HG03520 (cell line): ENCODE measurements around the gene SOX6.
"Not testable (repeated sequence)": the region's sequence is repeated elsewhere in the genome, so short reads cannot be mapped to it uniquely, and the experiment has no call there.

Experiments used
- ATAC-seq: cut with Tn5 transposase; IDR thresholded peaks from one replicate; pipeline ENCODE4 v1.9.1; 2021; ENCODE audit warnings: mild to moderate bottlenecking, moderate library complexity; ENCODE audit not compliant: unreplicated experiment

Gene SOX6

DNA sequence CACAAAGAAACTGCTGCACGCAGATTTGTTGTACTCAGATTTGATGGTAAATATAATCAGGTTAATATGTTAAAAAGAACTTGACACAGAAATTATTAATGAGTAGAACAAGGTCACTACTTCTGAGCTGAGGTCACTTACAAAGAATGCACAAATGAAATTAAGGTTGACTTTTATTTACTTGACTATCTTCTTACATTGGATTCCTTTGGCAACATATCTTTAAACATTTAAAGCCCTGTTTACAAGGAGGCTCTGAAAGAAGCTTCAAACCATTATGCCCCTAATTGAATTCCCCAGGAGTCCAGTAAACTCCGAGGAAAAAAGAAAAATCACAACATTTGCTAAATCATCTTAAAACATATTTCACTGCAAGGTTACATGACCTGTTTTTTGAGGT lies 245.5 kb downstream of the SOX6 start:
- ATAC-seq, result no peak

DNA sequence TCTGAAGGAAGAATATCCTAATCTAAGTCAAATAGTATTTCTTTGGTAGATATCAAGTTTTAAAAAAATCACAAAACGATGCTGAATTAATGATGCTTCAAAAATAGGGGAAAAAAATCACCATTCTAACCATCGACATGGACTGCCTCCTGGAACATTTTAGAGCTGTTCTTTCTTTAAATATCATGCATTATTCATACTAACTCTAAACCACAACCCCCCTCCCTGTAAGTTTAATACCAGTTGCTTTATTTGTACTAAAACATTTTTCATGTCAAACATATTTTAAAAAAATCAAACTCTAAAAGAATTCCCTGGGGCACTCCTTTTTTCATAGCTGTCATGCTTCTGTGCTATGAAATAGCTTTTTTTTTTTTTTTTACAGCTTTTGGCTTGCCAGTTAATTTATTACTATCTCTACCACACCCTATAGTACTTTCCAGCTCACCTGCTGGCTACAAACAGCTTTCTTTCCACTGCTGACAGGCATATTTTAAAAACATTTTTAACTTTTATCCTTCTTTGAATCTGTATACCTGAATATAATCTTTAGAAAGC lies 256.9 kb downstream of the SOX6 start:
- ATAC-seq, result no peak

DNA sequence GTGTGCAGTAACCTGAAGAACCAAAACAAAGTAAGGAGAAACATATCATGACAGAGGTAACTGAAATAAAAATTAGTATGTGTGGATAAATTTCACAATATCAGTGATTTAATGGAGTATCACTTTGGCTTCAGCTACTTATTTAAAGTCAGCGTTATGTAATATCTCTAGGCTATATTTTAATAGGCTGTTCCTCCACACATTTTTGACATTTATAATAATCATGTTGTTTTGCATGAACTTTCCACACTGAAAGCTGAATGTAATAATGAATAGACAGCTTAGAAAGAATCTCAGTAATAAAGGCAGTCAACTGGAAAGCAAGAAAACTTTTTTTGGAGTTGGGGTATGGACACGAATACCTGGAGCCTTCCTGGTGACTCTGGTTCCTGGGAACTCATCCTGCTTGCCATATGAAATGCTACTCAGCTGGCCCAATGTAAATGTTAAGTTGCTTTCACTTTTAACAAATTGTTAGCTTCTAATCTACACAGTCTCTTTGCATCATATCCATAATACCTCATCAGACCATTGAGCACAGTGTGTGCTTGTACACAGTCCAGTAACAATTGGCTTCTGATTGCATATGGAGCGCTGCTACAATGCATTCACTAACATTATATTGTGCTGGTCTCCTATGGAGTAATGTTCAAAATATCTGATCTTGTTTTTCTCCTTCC lies 257.7 kb downstream of the SOX6 start:
- no peak for ATAC-seq

DNA sequence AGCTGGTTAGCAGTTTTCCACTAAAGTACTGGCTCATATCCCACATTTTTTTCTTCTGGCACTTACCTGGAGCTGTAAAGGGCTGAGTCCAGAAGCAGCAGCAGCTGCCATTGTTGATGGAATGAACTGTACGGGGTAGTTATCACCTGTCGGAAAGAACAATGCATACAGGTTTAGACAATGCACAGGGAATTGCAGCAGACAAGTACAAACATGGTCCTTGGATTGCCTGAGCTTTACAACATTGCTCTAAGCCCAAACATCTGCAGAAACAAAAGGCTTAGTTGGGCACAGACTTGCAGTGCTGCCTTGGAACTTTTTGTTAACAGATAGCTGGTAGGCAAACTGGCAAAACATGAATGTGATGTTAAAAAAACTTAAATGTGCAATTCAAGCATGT lies 258.8 kb downstream of the SOX6 start:
- ATAC-seq, result no peak

DNA sequence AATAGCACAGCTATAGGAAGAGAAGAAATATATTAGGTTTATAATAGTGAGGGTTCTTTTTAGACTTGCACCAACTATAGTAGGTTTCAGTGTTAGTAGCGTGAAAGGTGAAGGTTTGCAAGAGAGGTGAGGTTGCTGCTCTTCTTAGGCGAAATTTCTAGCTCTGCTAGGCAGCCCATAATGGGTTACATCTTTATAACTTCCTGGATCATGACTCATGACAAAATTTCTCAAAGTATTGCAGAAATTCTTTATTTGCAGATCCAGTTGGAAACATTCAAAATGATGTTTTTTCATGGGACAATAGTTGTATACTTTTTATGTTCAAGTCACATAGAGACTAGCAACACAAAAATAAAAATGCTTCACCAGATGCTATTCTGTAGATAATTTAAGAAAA lies 260.0 kb downstream of the SOX6 start:
- no peak for ATAC-seq

DNA sequence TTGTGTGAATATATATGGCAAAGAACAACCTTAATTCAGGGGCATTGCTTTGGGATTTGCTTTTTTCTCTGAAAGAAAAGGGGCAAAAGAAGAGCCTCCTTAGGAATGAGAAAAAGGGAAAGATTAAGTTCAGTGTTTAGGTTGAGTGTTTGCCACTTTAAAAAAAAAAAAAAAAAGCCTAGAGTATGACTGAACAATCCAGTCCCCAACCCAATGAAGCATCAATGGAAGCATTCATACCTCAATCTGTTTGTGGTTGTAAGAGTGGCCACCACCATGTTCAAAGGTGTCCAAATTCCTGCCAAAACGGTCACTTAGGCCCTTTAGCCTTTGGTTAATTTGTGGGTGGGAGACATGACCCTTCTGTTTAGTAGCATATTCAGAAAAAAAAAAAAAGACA lies 260.6 kb downstream of the SOX6 start:
- no peak for ATAC-seq

DNA sequence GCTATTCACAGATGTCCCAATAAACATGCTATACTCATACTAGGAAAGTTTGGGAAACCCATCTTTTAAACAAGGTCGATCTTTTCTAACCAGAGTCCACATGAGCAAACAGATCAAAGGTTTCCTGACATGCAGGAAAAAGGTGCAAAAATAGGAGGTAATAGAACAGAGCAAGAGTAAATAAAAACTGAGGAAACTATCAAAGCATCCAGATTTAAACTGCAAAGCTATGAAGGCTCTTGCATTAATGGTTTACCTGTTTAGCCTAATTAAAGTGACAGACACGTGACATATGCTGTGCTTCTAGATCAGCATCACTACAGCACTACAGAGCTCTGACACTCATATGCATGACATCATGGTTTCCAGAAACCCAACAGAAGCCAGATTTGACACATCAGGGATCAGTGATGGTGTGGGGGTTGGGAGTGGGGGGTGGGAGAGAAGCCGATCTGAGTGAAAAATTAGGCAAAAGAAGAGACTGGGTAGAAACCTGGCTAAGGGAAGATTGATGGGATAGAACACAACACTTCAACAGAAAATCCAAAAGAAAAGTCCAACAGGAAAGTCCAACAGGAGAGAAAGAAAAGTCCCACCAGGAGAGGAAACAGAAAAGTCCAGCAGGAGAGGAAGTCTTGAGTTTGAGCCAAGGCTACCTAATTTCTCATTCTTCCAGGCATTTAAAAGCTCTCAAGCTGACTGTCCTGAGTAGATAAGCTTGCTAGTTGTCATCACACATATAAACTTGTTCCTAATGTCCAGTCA lies 262.3 kb downstream of the SOX6 start:
- no peak for ATAC-seq

DNA sequence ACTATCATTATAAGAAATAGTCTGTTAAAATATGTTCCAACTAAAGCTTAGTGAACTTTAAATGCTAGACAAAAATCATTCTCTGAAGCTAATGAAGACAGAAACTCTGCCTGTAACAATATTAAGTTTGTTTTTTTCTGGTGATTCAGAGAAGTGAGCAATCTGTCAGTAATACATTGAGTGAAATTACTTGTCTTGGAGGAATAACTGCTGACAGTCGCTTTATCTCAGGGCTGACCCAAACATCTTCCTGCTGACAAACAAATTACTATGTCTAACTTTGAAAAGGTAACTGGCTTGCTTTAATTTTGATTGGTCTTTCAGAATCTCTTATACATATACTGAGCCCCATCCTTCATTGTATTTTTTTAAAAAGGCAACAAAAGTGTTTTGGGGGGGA lies 264.5 kb downstream of the SOX6 start:
- no peak for ATAC-seq

DNA sequence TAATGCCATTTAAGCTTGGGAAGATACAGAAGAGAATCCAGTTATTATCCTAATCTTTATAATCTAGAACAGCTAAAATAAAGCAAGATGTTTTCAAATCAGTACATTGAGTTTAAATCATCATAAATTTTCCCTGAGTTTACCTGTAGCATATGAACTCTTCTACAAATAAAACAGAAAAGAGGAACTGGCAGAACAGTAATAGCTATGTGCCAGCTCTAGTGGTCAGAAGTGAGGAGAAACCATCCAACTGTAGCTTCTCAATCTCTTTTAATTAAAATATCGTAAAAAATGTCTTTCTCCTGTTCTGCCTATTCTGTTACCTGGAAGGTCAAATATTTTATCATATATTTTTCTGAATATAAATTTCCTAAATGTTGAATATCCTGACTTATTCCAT lies 266.9 kb downstream of the SOX6 start:
- ATAC-seq, result no peak

DNA sequence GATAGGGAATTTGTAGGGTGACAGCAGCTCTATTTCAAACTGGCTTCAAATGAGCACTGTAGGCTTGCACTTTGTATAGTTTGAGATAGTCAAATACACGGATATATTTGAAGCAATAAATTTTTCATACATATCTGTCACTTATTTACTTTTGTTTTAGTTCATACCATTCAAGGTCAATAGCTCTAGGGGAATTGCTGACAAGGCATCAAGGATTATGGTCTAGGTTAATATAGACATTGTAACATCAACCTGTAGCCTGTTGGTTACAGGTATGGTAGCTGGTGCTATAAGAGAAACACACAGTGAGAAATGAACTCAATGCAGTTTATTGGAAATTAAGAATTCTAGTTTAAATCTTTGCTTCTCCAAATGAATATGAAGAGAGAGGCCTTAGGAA lies 267.6 kb downstream of the SOX6 start:
- ATAC-seq, result no peak

DNA sequence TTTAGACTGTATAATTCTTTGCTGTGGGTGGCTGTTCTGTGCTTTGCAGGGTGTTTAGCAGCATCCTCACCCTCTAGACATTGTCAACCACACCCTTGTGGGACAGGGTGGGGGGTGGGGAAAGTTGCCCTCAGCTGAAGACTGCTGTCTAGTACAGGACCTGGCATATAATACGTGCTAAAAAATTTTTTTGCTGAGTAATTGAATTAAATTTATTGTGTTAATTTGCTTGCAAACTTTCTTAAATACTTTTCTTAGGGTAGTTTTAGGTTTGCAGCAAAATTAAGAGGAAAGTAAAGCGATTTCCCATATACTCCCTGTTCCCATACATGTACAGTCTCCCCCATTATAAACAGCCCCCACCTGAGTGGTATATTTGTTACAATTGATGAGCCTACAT lies 268.5 kb downstream of the SOX6 start:
- ATAC-seq, result no peak

DNA sequence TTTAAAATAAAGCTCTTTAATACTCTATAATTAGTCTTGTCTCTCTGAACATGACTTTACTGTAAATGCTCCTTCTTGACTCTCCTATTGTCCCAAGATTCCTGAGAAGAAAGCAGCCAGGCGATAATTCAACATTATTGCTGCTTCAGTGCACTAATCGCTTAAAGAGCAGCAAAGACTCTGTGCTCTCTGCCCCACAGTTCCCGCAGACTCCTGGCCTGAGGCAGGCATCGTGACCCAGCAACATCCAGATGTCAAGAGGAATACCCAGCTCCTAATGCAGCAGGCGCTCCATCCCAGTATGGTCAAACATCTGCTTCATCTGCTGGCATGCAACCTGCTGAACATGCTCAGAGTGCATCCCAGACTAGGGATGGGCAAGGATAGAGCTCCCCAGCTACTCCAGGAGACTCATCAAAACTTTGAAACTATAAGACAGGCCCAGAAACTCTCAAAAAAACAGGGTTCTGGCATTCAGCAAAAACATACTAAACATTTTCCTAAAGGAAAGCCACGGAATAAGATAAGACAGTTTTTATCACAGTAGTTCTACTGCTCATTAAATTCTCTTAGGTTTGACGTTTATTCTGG lies 270.0 kb downstream of the SOX6 start:
- no peak for ATAC-seq

DNA sequence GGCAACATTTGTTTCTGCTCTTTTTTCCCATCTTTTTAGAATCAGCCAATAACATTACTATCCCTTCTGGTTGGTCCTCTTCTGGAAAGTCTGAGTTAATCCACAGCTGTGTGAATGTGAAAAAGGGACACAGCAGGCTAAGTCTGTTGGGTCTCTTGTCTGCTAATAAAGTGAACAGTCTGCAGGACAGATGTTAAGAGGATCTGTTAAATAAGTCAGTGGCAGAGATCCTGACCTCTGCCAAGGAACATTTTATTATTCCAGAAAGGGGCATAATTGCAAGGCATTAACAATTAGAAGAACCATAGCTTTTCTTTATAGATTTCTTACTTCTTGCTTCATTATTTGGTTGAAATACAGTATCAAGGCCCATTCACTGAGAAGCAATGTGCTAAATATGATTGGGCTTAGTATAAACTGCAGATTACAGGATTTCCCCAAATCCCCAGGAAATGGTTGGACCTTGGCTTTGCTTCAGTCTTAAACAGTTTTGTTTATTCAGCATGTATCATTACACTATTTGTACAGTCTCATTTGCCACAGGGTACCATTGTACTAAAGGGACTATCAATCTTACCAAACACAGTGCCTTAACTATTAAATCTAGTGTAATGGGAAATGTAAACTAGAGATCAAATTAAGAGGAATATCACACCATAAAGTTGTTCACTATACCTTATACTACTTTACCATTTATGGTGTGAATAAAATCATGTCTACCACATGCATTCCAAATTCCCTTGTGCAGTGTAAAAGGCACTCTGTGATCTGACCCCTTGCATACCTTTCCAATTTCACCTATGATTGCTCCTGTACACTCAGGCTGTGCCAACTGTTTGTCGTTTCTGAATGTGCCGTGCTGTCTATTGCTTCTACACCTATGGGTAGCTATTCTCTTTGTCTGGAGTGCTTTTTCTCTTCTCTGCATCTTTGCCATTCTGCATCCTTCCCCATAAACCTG lies 274.0 kb downstream of the SOX6 start:
- no peak for ATAC-seq

DNA sequence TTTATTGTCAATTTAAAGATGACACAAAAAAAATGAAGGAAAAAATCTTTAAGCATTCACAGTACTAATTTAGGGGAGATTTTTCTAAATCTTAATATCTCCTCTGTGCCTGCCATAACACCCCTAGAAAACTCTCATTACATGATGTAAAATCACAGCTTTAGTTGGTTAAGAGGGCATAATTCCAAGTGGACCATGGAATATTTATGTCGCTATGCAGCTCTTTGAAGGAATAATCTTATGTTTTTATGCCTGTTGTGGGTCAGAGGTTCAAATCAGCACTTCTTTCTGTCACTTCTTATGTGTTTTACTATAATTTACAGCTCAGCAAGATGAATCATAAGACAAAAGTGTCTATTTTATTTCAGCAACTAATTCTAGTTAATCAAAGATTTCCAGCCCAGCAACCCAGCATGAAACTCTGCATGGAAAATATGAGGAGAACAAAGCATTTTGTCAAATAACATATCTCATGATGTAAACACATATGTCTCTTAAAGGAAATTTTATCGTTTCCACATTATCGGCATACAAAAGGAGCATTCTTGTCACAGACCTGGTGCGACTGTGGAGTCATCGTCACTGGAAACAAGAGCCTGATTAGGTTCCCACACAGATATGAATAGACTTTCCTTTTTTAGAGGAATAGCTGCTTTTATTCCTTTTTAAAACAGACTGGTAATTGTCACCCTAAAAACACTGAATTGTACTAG lies 274.8 kb downstream of the SOX6 start:
- ATAC-seq, result no peak

DNA sequence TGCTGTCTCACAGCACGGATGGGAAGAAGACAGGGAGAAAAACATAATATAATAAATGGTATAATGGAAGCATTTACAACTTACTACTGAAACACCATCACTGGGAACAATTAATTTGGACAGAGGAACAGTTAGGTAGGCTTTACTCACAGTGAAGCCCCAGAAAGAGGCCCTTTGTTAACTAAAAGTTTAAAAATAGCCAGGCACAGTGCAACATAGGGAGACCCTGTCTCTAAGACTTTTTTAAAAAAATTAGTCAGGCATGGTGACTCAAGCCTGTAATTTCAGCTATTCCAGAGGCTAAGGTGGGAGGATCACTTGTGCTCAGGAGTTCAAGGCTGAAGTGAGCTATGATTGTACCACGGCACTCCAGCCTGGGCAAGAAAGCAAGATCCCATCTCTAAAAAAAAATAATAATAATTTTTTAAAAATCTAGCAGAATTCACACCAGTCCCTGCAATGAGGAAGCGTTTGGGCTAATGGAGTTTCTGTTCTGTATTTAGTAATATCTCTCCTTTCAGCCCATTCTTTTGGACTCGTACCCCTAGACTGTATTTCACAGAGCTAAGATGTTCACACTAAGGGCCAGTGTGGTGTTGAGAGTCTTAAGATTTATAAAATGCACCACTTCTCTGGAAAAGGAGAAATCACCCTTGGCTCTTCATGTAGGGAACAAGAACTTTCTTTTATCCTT lies 275.5 kb downstream of the SOX6 start:
- ATAC-seq, result no peak

DNA sequence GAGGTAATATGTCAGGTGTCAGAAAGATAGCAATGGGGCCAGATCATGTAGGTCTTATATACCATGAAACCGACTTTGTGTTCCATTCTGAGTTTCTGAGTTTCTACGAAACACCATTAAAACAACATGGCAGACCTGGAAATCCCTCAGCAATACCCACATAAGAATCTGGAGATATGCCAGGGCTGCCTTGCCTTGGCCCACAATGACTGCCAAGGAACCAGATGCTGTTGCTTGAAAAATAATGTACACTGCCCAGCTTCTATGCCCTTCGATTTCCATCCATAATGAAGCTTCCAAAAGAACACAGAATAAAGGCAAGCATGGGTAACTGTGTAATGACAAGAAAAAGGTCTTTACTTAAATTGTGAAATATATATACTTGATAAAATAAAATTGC lies 277.4 kb downstream of the SOX6 start:
- no peak for ATAC-seq

DNA sequence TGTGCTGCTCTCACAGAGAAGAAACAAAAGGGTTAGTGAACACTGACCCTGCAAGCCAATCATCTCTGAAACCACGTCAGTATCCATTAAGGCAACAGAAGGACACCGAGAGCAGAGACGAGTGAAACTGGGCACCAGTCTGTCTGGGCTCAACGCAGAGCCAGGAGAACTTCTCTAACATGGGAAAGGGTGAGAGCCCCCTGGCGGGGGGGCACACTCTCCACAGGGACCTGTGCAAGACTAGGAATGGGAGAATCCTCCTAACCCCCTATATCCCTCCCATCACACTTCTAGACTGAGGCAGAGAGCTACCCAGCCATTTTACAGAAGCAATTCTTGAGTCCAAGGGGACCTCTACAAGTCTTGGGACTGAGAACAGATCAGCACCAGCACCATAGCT lies 285.8 kb downstream of the SOX6 start:
- no peak for ATAC-seq

DNA sequence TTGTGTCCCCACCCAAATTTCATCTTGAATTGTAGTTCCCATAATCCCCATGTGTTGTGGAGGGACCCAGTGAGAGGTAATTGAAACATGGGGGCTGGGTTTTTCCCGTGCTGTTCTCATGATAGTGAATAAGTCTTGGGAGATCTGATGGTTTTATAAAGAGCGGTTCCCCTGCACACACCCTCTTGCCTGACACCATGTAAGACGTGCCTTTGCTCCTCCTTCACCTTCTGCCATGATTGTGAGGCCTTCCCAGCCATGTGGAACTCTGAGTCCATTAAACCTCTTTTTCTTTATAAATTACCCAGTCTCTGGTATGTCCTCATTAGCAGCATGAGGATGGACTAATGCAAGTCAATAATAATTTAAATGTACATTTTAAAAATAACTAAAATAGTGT lies 289.1 kb downstream of the SOX6 start:
- ATAC-seq, result not testable (repeated sequence)

DNA sequence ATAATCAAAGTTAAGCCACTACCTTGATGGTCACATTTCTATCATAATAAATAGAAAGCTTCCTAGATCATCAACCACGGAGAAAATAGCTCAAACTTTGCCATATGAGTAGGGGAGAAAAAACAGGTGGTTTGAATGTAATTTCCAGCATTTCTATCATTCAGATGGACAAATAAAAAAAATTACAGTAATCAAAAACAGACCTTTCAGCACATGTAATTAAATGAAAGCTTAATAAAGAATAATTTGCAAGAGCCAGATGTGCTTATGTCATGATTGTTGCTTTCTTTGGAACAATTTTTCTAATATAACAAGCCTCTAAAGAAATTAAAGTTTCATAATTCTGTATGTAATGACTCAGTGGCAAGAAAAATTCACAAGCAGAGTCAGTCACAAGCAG lies 297.0 kb downstream of the SOX6 start:
- ATAC-seq, result no peak

DNA sequence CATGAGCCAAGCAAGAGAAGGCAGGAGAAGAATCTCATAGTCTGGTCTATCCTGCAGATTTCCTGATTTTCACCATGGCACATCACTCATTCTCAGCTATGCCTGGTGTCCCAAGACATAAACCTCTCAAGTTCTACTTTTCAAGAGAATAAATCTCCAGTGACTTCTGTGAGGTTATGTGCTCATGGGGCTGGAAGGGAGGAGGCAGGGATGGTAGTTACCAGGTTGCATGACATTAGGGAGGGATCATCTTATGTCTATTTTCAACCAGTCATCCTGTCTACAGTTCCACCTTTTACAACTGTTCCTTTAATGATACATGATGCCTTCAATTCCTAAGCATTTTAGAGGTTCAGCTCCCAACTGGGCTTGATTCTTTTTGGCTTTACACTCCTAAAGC lies 297.7 kb downstream of the SOX6 start:
- ATAC-seq, result no peak
